H9 (cell line): ENCODE measurements around the gene WSB2. TPM values are rescaled to one million over a fixed set of nuclear protein-coding genes. Genes with fewer than 3 reads are reported as not detected.

ENCODE experiments used
- DNase-seq: peaks from one replicate; pipeline ENCODE4 v3.0.0-alpha.2; 2017
- H2AFZ ChIP-seq: one replicate; pipeline ENCODE4 v1.6.1; 2013; ENCODE audit warnings: mild to moderate bottlenecking, low read length, control low read depth, moderate library complexity
- H2AK5ac ChIP-seq: 2 replicates; pipeline ENCODE4 v1.6.1; 2013; ENCODE audit warnings: low read length, control low read depth, mixed read lengths; ENCODE audit not compliant: insufficient read length
- H2BK120ac ChIP-seq: one replicate; pipeline ENCODE4 v1.6.1; 2013; ENCODE audit warnings: low read depth, mild to moderate bottlenecking, low read length, control low read depth, inconsistent platforms; ENCODE audit not compliant: poor library complexity, severe bottlenecking
- H2BK12ac ChIP-seq: 2 replicates; pipeline ENCODE4 v1.6.1; 2013; ENCODE audit warnings: low read length, control low read depth, mixed read lengths, low read depth; ENCODE audit not compliant: insufficient read length
- H2BK15ac ChIP-seq: 2 replicates; pipeline ENCODE4 v1.6.1; 2013; ENCODE audit warnings: low read depth, low read length, control low read depth
- H2BK20ac ChIP-seq: one replicate; pipeline ENCODE4 v1.6.1; 2013; ENCODE audit warnings: low read depth, mild to moderate bottlenecking, low read length, control low read depth, inconsistent platforms; ENCODE audit not compliant: poor library complexity, severe bottlenecking
- H2BK5ac ChIP-seq: 2 replicates; pipeline ENCODE4 v1.6.1; 2013; ENCODE audit warnings: low read length, control low read depth, mixed read lengths; ENCODE audit not compliant: insufficient read length
- H3K14ac ChIP-seq: 2 replicates; pipeline ENCODE4 v1.6.1; 2013; ENCODE audit warnings: low read length, control low read depth; ENCODE audit not compliant: insufficient read depth
- H3K18ac ChIP-seq: 2 replicates; pipeline ENCODE4 v1.6.1; 2013; ENCODE audit warnings: low read depth, mild to moderate bottlenecking, mixed read lengths, low read length, control low read depth; ENCODE audit not compliant: insufficient read length
- H3K23ac ChIP-seq: 2 replicates; pipeline ENCODE4 v1.6.1; 2013; ENCODE audit warnings: low read length, control low read depth, mixed read lengths, low read depth; ENCODE audit not compliant: insufficient read length
- H3K23me2 ChIP-seq: 2 replicates; pipeline ENCODE4 v1.6.1; 2013; ENCODE audit warnings: low read depth, mild to moderate bottlenecking, mixed read lengths, low read length, control low read depth; ENCODE audit not compliant: insufficient read length, poor library complexity, severe bottlenecking
- H3K27ac ChIP-seq: 2 replicates; pipeline ENCODE4 v1.5.1; 2013; ENCODE audit warnings: low read length, control low read depth, mixed read lengths, low read depth; ENCODE audit not compliant: insufficient read length
- H3K27me3 ChIP-seq: 2 replicates; pipeline ENCODE4 v1.6.1; 2013; ENCODE audit warnings: low read length, control low read depth, inconsistent platforms; ENCODE audit not compliant: insufficient read depth
- H3K4ac ChIP-seq: 2 replicates; pipeline ENCODE4 v1.6.1; 2013; ENCODE audit warnings: low read depth, mild to moderate bottlenecking, control low read depth, inconsistent platforms, low read length, moderate library complexity
- H3K4me1 ChIP-seq: 2 replicates; pipeline ENCODE4 v1.6.1; 2013; ENCODE audit warnings: low read length, control low read depth, inconsistent platforms; ENCODE audit not compliant: insufficient read depth
- H3K4me2 ChIP-seq: 2 replicates; pipeline ENCODE4 v1.6.1; 2013; ENCODE audit warnings: low read length, control low read depth, mixed read lengths; ENCODE audit not compliant: insufficient read length, insufficient read depth
- H3K56ac ChIP-seq: 2 replicates; pipeline ENCODE4 v1.6.1; 2013; ENCODE audit warnings: low read depth, mild to moderate bottlenecking, mixed read lengths, low read length, control low read depth; ENCODE audit not compliant: insufficient read length
- H3K79me1 ChIP-seq: 2 replicates; pipeline ENCODE4 v1.6.1; 2013; ENCODE audit warnings: low read depth, mild to moderate bottlenecking, moderate library complexity, low read length, control low read depth, inconsistent platforms; ENCODE audit not compliant: insufficient read depth, poor library complexity, severe bottlenecking
- H3K79me2 ChIP-seq: 2 replicates; pipeline ENCODE4 v1.6.1; 2013; ENCODE audit warnings: low read length, control low read depth, inconsistent platforms; ENCODE audit not compliant: insufficient read depth
- H3K9ac ChIP-seq: 2 replicates; pipeline ENCODE4 v1.6.1; 2013; ENCODE audit warnings: low read length, control low read depth, mixed read lengths; ENCODE audit not compliant: insufficient read length; ENCODE audit errors: extremely low read depth
- H3K9me3 ChIP-seq: one replicate; pipeline ENCODE4 v1.6.1; 2013; ENCODE audit warnings: low read depth, low read length, inconsistent platforms; ENCODE audit not compliant: control insufficient read depth
- H3T11ph ChIP-seq: one replicate; pipeline ENCODE4 v1.6.1; 2013; ENCODE audit warnings: mild to moderate bottlenecking, low read length, control low read depth, inconsistent platforms
- H4K20me1 ChIP-seq: one replicate; pipeline ENCODE4 v1.6.1; 2013; ENCODE audit not compliant: control insufficient read depth, insufficient read length, insufficient read depth
- H4K5ac ChIP-seq: 2 replicates; pipeline ENCODE4 v1.6.1; 2013; ENCODE audit warnings: low read depth, mild to moderate bottlenecking, mixed read lengths, low read length, control low read depth; ENCODE audit not compliant: insufficient read length
- H4K8ac ChIP-seq: replicated peaks from 2 replicates; pipeline ENCODE4 v1.6.1; 2013; ENCODE audit warnings: low read length, control low read depth, mixed read lengths, low read depth; ENCODE audit not compliant: insufficient read length
- H4K91ac ChIP-seq: 2 replicates; pipeline ENCODE4 v1.6.1; 2013; ENCODE audit warnings: low read depth, mild to moderate bottlenecking, moderate library complexity, mixed read lengths, low read length, control low read depth; ENCODE audit not compliant: insufficient read length
- H3K27ac Mint-ChIP-seq, 3 experiments: 2 replicates in 2 of 3; 3 replicates in 1 of 3; pipeline ENCODE4 v1.8.0; 2020 to 2021; ENCODE audit warnings: mixed read lengths in 3 of 3, mild to moderate bottlenecking in 1 of 3, moderate library complexity in 1 of 3
- H3K27me3 Mint-ChIP-seq: 2 replicates; pipeline ENCODE4 v1.8.0; 2021; ENCODE audit warnings: low read depth, mild to moderate bottlenecking, moderate library complexity, mixed read lengths
- H3K36me3 Mint-ChIP-seq, 3 experiments: 2 replicates in 2 of 3; 3 replicates in 1 of 3; pipeline ENCODE4 v1.8.0; 2020 to 2021; ENCODE audit warnings: low read depth in 3 of 3, mixed read lengths in 3 of 3; ENCODE audit not compliant: insufficient read depth in 1 of 3
- H3K4me1 Mint-ChIP-seq, 2 experiments: 2 replicates each; pipeline ENCODE4 v1.8.0; 2020; ENCODE audit warnings: mixed read lengths in 2 of 2
- H3K4me3 Mint-ChIP-seq, 2 experiments: 2 replicates in 1 of 2; 3 replicates in 1 of 2; pipeline ENCODE4 v1.8.0; 2020 to 2021; ENCODE audit warnings: mild to moderate bottlenecking in 2 of 2, mixed read lengths in 2 of 2, moderate library complexity in 1 of 2
- H3K9me3 Mint-ChIP-seq, 2 experiments: 2 replicates in 1 of 2; 3 replicates in 1 of 2; pipeline ENCODE4 v1.8.0; 2020; ENCODE audit warnings: mild to moderate bottlenecking in 2 of 2, mixed read lengths in 2 of 2, moderate library complexity in 1 of 2
- total RNA-seq: library from RNA; stranded (reverse); gene quantifications from 2 replicates; pipeline ENCODE4 v1.2.1, GENCODE V29; 2021
- TF ChIP-seq, protein P1 (sequence below): fragments of 200-600 bp; sonication (generic); conservative IDR thresholded peaks from 3 replicates; pipeline ENCODE4 v1.8.0; 2021; ENCODE audit warnings: antibody characterized with exemption, mild to moderate bottlenecking

WSB2 gene
- total RNA-seq, 1 experiment from 2014 or later = 58.6 TPM

DNA sequence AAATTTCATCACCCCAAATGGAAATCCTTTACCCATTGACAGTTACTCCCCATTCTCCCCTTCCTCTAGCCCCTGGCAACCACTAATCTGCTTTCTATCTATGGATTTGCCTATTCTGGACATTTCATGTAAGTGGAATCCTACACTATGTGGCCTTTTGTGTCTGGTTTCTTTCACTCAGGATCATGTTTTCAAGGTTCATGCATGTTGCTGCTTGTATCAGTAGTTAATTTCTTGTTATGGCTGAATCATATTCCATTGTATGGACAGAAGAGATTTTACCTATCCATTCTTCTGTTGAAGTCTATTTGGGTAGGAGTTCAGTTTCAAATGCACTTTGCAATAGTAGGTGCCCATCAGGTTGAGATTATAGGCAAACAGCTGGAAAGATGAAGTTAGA lies 43.1 kb downstream of the WSB2 start:
- Histone ChIP-seq H4K8ac (no peak overlapping the region), H2BK5ac (no peak overlapping the region), H3K4ac (no peak overlapping the region), H2BK120ac (no peak overlapping the region), H3K9ac (no peak overlapping the region), H2AK5ac (no peak overlapping the region), H3K27ac (no peak overlapping the region), H3K23me2 (no peaks in the 10 kb centered on the region), H2BK20ac (no peak overlapping the region), H4K5ac (no peak overlapping the region), H3K56ac (no peak overlapping the region), H4K20me1 (no peaks in the 10 kb centered on the region), H3K14ac (no peak overlapping the region), H2BK15ac (no peak overlapping the region), H3K27me3 (no peaks in the 10 kb centered on the region), H3T11ph (no peak overlapping the region), H3K9me3 (no peaks in the 10 kb centered on the region), H3K79me1 (peaks cover 8% of the 10 kb centered on the region), H3K79me2 (0 out of 2 replicates have a peak, but pooled peaks cover 2% of the 10 kb centered on the region), H4K91ac (no peak overlapping the region), H3K18ac (no peak overlapping the region), H2AFZ (no peak overlapping the region), H3K4me1 (no peaks in the 10 kb centered on the region), H2BK12ac (no peak overlapping the region), H3K4me2 (no peak overlapping the region), H3K23ac (no peak overlapping the region)
- H3K4me1 Mint-ChIP-seq = peaks cover 5 to 16% of the 10 kb centered on the region in 2 experiments
- TF ChIP-seq, protein P1, sequence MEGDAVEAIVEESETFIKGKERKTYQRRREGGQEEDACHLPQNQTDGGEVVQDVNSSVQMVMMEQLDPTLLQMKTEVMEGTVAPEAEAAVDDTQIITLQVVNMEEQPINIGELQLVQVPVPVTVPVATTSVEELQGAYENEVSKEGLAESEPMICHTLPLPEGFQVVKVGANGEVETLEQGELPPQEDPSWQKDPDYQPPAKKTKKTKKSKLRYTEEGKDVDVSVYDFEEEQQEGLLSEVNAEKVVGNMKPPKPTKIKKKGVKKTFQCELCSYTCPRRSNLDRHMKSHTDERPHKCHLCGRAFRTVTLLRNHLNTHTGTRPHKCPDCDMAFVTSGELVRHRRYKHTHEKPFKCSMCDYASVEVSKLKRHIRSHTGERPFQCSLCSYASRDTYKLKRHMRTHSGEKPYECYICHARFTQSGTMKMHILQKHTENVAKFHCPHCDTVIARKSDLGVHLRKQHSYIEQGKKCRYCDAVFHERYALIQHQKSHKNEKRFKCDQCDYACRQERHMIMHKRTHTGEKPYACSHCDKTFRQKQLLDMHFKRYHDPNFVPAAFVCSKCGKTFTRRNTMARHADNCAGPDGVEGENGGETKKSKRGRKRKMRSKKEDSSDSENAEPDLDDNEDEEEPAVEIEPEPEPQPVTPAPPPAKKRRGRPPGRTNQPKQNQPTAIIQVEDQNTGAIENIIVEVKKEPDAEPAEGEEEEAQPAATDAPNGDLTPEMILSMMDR = no peak
- peaks cover 0 to 2% of the 10 kb centered on the region in 2 experiments; a peak in 2 of 5 replicates for H3K9me3 Mint-ChIP-seq
- no peak overlapping the region for H3K27ac Mint-ChIP-seq
- peak overlapping the region; percentile 80 to 86 for H3K4me3 Mint-ChIP-seq
- H3K27me3 Mint-ChIP-seq = no peaks in the 10 kb centered on the region; the same call in none of the 2 replicates
- peaks cover 29 to 48% (median 41%) of the 10 kb centered on the region in 3 experiments; a peak in 6 of 7 replicates for H3K36me3 Mint-ChIP-seq
- no peak for DNase-seq
